ENCODE data around the gene LRP2BP.

Gene LRP2BP

GRCh38 chr4:185416955-185417354 is 21.2 kb upstream of the LRP2BP start:
- Histone ChIP-seq H3K9ac (ENCODE audit: low read depth, low read length) (no peak overlapping the region), H3K4me3 (ENCODE audit: low read length) (no peak overlapping the region), H3K36me3 (ENCODE audit: insufficient read depth, low read depth, low read length) (peaks cover 46% of the 10 kb centered on the region), H3K9me3 (ENCODE audit: insufficient read depth, low read depth, low read length) (no peaks in the 10 kb centered on the region), H3K27ac (ENCODE audit: low read length) (no peak overlapping the region), H3K27me3 (ENCODE audit: insufficient read depth, low read length) (no peaks in the 10 kb centered on the region), H3K4me1 (ENCODE audit: insufficient read depth, low read length) (no peaks in the 10 kb centered on the region)

GRCh38 chr4:185412412-185412811 is 16.7 kb upstream of the LRP2BP start:
- no peaks in the 10 kb centered on the region for H3K27me3 ChIP-seq (ENCODE audit: insufficient read depth, low read length)
- no peak overlapping the region for H3K9ac ChIP-seq (ENCODE audit: low read depth, low read length)
- H3K9me3 ChIP-seq (ENCODE audit: insufficient read depth, low read depth, low read length), result no peaks in the 10 kb centered on the region; the same call in 1 of the 2 replicates
- peaks cover 59% of the 10 kb centered on the region for H3K36me3 ChIP-seq (ENCODE audit: insufficient read depth, low read depth, low read length)
- no peak overlapping the region for H3K4me3 ChIP-seq (ENCODE audit: low read length)
- no peaks in the 10 kb centered on the region for H3K4me1 ChIP-seq (ENCODE audit: insufficient read depth, low read length)
- no peak overlapping the region for H3K27ac ChIP-seq (ENCODE audit: low read length)

GRCh38 chr4:185411849-185412248 is 16.1 kb upstream of the LRP2BP start:
- no peaks in the 10 kb centered on the region for H3K27me3 ChIP-seq (ENCODE audit: insufficient read depth, low read length)
- no peak overlapping the region for H3K9ac ChIP-seq (ENCODE audit: low read depth, low read length)
- H3K4me3 ChIP-seq (ENCODE audit: low read length), result no peak overlapping the region
- no peak overlapping the region for H3K27ac ChIP-seq (ENCODE audit: low read length)
- no peaks in the 10 kb centered on the region for H3K4me1 ChIP-seq (ENCODE audit: insufficient read depth, low read length)
- peaks cover 55% of the 10 kb centered on the region for H3K36me3 ChIP-seq (ENCODE audit: insufficient read depth, low read depth, low read length)
- H3K9me3 ChIP-seq (ENCODE audit: insufficient read depth, low read depth, low read length), result no peaks in the 10 kb centered on the region; the same call in 1 of the 2 replicates

- Histone ChIP-seq H3K4me1 (ENCODE audit: insufficient read depth, low read length) (no peaks in the 10 kb centered on the region), H3K36me3 (ENCODE audit: insufficient read depth, low read depth, low read length) (peaks cover 45% of the 10 kb centered on the region), H3K9me3 (ENCODE audit: insufficient read depth, low read depth, low read length) (no peaks in the 10 kb centered on the region; the same call in 1 of the 2 replicates), H3K27ac (ENCODE audit: low read length) (no peak overlapping the region), H3K9ac (ENCODE audit: low read depth, low read length) (no peak overlapping the region), H3K27me3 (ENCODE audit: insufficient read depth, low read length) (no peaks in the 10 kb centered on the region), H3K4me3 (ENCODE audit: low read length) (no peak overlapping the region)
These were observed 12.7 kb upstream of the LRP2BP start for GRCh38 chr4:185408432-185408831.

GRCh38 chr4:185405296-185405999 is 9.7 kb upstream of the LRP2BP start:
- Histone ChIP-seq H3K9ac (ENCODE audit: low read depth, low read length) (no peak overlapping the region), H3K9me3 (ENCODE audit: insufficient read depth, low read depth, low read length) (no peaks in the 10 kb centered on the region; the same call in 1 of the 2 replicates), H3K4me1 (ENCODE audit: insufficient read depth, low read length) (no peaks in the 10 kb centered on the region), H3K4me3 (ENCODE audit: low read length) (no peak overlapping the region), H3K27me3 (ENCODE audit: insufficient read depth, low read length) (no peaks in the 10 kb centered on the region), H3K27ac (ENCODE audit: low read length) (no peak overlapping the region), H3K36me3 (ENCODE audit: insufficient read depth, low read depth, low read length) (peaks cover 56% of the 10 kb centered on the region)

GRCh38 chr4:185404031-185404430 is 8.3 kb upstream of the LRP2BP start:
- H3K9ac ChIP-seq (ENCODE audit: low read depth, low read length), result no peak overlapping the region
- no peak overlapping the region for H3K4me3 ChIP-seq (ENCODE audit: low read length)
- H3K36me3 ChIP-seq (ENCODE audit: insufficient read depth, low read depth, low read length), result peaks cover 64% of the 10 kb centered on the region
- H3K4me1 ChIP-seq (ENCODE audit: insufficient read depth, low read length), result no peaks in the 10 kb centered on the region
- no peak overlapping the region for H3K27ac ChIP-seq (ENCODE audit: low read length)
- no peaks in the 10 kb centered on the region for H3K9me3 ChIP-seq (ENCODE audit: insufficient read depth, low read depth, low read length)
- H3K27me3 ChIP-seq (ENCODE audit: insufficient read depth, low read length), result no peaks in the 10 kb centered on the region

GRCh38 chr4:185399466-185399865 is 3.7 kb upstream of the LRP2BP start:
- Histone ChIP-seq H3K4me3 (ENCODE audit: low read length) (no peak overlapping the region), H3K27ac (ENCODE audit: low read length) (no peak overlapping the region), H3K36me3 (ENCODE audit: insufficient read depth, low read depth, low read length) (peaks cover 43% of the 10 kb centered on the region), H3K9ac (ENCODE audit: low read depth, low read length) (no peak overlapping the region), H3K27me3 (ENCODE audit: insufficient read depth, low read length) (peaks cover 11% of the 10 kb centered on the region; the same call in 1 of the 2 replicates), H3K9me3 (ENCODE audit: insufficient read depth, low read depth, low read length) (no peaks in the 10 kb centered on the region), H3K4me1 (ENCODE audit: insufficient read depth, low read length) (no peaks in the 10 kb centered on the region; the same call in 1 of the 2 replicates)

GRCh38 chr4:185398618-185399017 is 2.9 kb upstream of the LRP2BP start:
- H3K4me1 ChIP-seq (ENCODE audit: insufficient read depth, low read length), result no peaks in the 10 kb centered on the region; the same call in 1 of the 2 replicates
- H3K27ac ChIP-seq (ENCODE audit: low read length), result no peak overlapping the region
- H3K9ac ChIP-seq (ENCODE audit: low read depth, low read length), result no peak overlapping the region
- peaks cover 43% of the 10 kb centered on the region for H3K36me3 ChIP-seq (ENCODE audit: insufficient read depth, low read depth, low read length)
- peaks cover 11% of the 10 kb centered on the region; the same call in 1 of the 2 replicates for H3K27me3 ChIP-seq (ENCODE audit: insufficient read depth, low read length)
- H3K9me3 ChIP-seq (ENCODE audit: insufficient read depth, low read depth, low read length), result no peaks in the 10 kb centered on the region
- no peak overlapping the region for H3K4me3 ChIP-seq (ENCODE audit: low read length)

GRCh38 chr4:185396724-185397385 is 1.1 kb upstream of the LRP2BP start, which contains the start of gene ANKRD37:
Gene ANKRD37 (plus strand): TSS chr4:185396841. CDS start chr4:185396924, 83 bp downstream.
- Histone ChIP-seq H3K27ac (ENCODE audit: low read length) (no peak within 1 kb of the TSS), H3K9ac (ENCODE audit: low read depth, low read length) (peak within 1 kb of the TSS; percentile 74), H3K4me3 (ENCODE audit: low read length) (peak within 1 kb of the TSS; percentile 86), H3K36me3 (ENCODE audit: insufficient read depth, low read depth, low read length) (peaks cover 32% of the 10 kb centered on the region), H3K9me3 (ENCODE audit: insufficient read depth, low read depth, low read length) (no peaks in the 10 kb centered on the region), H3K4me1 (ENCODE audit: insufficient read depth, low read length) (no peaks in the 10 kb centered on the region; the same call in 1 of the 2 replicates), H3K27me3 (ENCODE audit: insufficient read depth, low read length) (peaks cover 11% of the 10 kb centered on the region; the same call in 1 of the 2 replicates)

- Histone ChIP-seq H3K27ac (ENCODE audit: low read length) (no peak overlapping the region), H3K36me3 (ENCODE audit: insufficient read depth, low read depth, low read length) (peaks cover 25% of the 10 kb centered on the region)
These were observed 416 bp upstream of the LRP2BP start for GRCh38 chr4:185395956-185396723.

GRCh38 chr4:185394568-185395237 is 1.0 kb downstream of the LRP2BP start:
- peaks cover 11% of the 10 kb centered on the region for H3K36me3 ChIP-seq (ENCODE audit: insufficient read depth, low read depth, low read length)
- H3K27me3 ChIP-seq (ENCODE audit: insufficient read depth, low read length), result peaks cover 11% of the 10 kb centered on the region; the same call in 1 of the 2 replicates
- no peaks in the 10 kb centered on the region; the same call in 1 of the 2 replicates for H3K4me1 ChIP-seq (ENCODE audit: insufficient read depth, low read length)

More at GRCh38 chr4:185395956-185396723, 416 bp upstream of the LRP2BP start:
- no peaks in the 10 kb centered on the region; the same call in 1 of the 2 replicates for H3K4me1 ChIP-seq (ENCODE audit: insufficient read depth, low read length)
- H3K27me3 ChIP-seq (ENCODE audit: insufficient read depth, low read length), result peaks cover 11% of the 10 kb centered on the region; the same call in 1 of the 2 replicates
- H3K9me3 ChIP-seq (ENCODE audit: insufficient read depth, low read depth, low read length), result no peaks in the 10 kb centered on the region
- H3K4me3 ChIP-seq (ENCODE audit: low read length), result peak overlapping the region; percentile 86
- H3K9ac ChIP-seq (ENCODE audit: low read depth, low read length), result peak overlapping the region; percentile 10; the same call in 1 of the 2 replicates

More at GRCh38 chr4:185394568-185395237, 1.0 kb downstream of the LRP2BP start:
- Histone ChIP-seq H3K27ac (ENCODE audit: low read length) (no peak overlapping the region), H3K9ac (ENCODE audit: low read depth, low read length) (no peak overlapping the region), H3K4me3 (ENCODE audit: low read length) (no peak overlapping the region), H3K9me3 (ENCODE audit: insufficient read depth, low read depth, low read length) (no peaks in the 10 kb centered on the region)

All from iPS-20b (cell line).